ENCODE results near the gene MSL1. TPM values are rescaled to one million over a fixed set of nuclear protein-coding genes. Genes with fewer than 3 reads are reported as not detected.

Gene MSL1
- total and polyA plus RNA-seq, 2 of the 13 experiments (the other 11 are each of a cell fraction or from before 2014, with no cell fraction given), result 63.8 to 88.5 TPM

DNA sequence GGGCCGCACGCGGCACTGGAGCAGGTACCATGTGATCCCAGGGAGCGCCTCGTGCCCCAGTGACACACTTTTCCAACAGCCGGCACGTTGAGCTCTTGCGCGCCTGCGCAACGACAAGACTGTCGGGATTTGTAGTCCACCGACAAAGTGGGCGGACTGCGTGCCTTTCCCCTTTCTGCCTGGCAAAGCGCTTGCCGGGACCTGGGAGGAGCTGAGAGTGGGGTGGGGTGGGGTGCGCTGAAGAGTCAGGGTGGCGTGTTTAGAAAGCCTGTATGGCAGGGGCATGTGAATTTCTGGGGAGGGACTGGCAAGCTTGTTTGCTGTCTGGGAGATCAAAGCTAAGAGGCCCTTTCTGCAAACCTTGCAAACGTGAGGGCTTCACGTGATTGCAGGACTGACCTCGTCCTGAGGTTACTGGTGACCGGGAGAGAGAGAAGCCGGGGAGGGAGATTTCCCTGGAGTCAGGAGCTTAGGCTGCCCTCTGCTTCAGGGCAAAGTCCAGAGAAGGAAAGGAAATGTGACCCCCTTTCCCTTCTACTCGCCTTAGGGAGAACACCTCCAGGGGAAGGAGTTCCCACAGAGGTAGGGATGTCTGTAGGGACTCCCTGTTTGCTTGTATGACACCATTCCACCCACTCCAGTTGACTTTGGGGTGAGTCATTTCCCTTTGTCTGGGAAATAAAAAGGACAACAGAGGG lies 21.0 kb upstream of the MSL1 start (continued):
- TF ChIP-seq CENPX (CRISPR knock-in tag; IDR thresholded peaks at IDR 0.05) (no peak), KDM6A (CRISPR knock-in tag; IDR thresholded peaks at IDR 0.05; ENCODE audit: low read depth) (peak; percentile 59; the same call in 1 of the 2 replicates), MAFF (IDR thresholded peaks at IDR 0.05; ENCODE audit: low read depth, low read length) (peak; percentile 76), TBX2 (CRISPR knock-in tag; IDR thresholded peaks at IDR 0.05; ENCODE audit: borderline replicate concordance) (peak; percentile 98), CSRNP1 (CRISPR knock-in tag; IDR thresholded peaks at IDR 0.05) (peak; percentile 98; the same call in 1 of the 2 replicates), ZNF883 (CRISPR knock-in tag; IDR thresholded peaks at IDR 0.05; ENCODE audit: not compliant biosample characterization) (peak; percentile 100), POLR2G (IDR thresholded peaks at IDR 0.05; ENCODE audit: low read depth, low read length) (peak; percentile 42), ZNF382 (CRISPR knock-in tag; IDR thresholded peaks at IDR 0.05; ENCODE audit: borderline replicate concordance) (no peak), ZBTB3 (CRISPR knock-in tag; IDR thresholded peaks at IDR 0.05; ENCODE audit: borderline replicate concordance, low read depth) (peak; percentile 98), ZNF547 (CRISPR knock-in tag; IDR thresholded peaks at IDR 0.05) (peak; percentile 99), HNF1B (CRISPR knock-in tag; IDR thresholded peaks at IDR 0.05) (peak; percentile 89), ZFP37 (CRISPR knock-in tag; IDR thresholded peaks at IDR 0.05; ENCODE audit: borderline replicate concordance) (peak; percentile 99), ATM (IDR thresholded peaks at IDR 0.05; ENCODE audit: borderline replicate concordance) (no peak), MAX (IDR thresholded peaks at IDR 0.05) (peak; percentile 100), MEIS1 (CRISPR knock-in tag; IDR thresholded peaks at IDR 0.05; ENCODE audit: borderline replicate concordance) (peak; percentile 99), ZNF629 (CRISPR knock-in tag; conservative IDR thresholded peaks at IDR 0.05) (peak; percentile 58), ZFP82 (CRISPR knock-in tag; IDR thresholded peaks at IDR 0.05; ENCODE audit: borderline replicate concordance) (no peak), NR3C1 (CRISPR knock-in tag; IDR thresholded peaks at IDR 0.05) (no peak), RELA (CRISPR knock-in tag; IDR thresholded peaks at IDR 0.05) (no peak; the same call in 1 of the 2 replicates), MIXL1 (CRISPR knock-in tag; IDR thresholded peaks at IDR 0.05) (peak; percentile 94), KLF12 (CRISPR knock-in tag; IDR thresholded peaks at IDR 0.05; ENCODE audit: borderline replicate concordance) (peak; percentile 83; the same call in 1 of the 2 replicates), ZNF678 (CRISPR knock-in tag; IDR thresholded peaks at IDR 0.05) (peak; percentile 99; the same call in 1 of the 2 replicates), GLMP (CRISPR knock-in tag; IDR thresholded peaks at IDR 0.05; ENCODE audit: borderline replicate concordance) (no peak; the same call in 1 of the 2 replicates), HMG20B (CRISPR knock-in tag; conservative IDR thresholded peaks at IDR 0.05) (peak; percentile 81)
- TF ChIP-seq, protein P1, sequence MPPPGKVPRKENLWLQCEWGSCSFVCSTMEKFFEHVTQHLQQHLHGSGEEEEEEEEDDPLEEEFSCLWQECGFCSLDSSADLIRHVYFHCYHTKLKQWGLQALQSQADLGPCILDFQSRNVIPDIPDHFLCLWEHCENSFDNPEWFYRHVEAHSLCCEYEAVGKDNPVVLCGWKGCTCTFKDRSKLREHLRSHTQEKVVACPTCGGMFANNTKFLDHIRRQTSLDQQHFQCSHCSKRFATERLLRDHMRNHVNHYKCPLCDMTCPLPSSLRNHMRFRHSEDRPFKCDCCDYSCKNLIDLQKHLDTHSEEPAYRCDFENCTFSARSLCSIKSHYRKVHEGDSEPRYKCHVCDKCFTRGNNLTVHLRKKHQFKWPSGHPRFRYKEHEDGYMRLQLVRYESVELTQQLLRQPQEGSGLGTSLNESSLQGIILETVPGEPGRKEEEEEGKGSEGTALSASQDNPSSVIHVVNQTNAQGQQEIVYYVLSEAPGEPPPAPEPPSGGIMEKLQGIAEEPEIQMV (CRISPR knock-in tag; IDR thresholded peaks at IDR 0.05; ENCODE audit: low read depth), result peak; percentile 96
